A549 (cell line): Measurements from ENCODE around the gene ADARB2. TPM values are rescaled to one million over a fixed set of nuclear protein-coding genes. Genes with fewer than 3 reads are reported as not detected.

Experiments
- ATAC-seq, 2 experiments: fragments of 200-7000 bp in 1 of 2; fragments of >200 bp in 1 of 2; cut with Nextera tagmentation in 1 of 2; cut with Tn5 transposase in 1 of 2; 3 replicates each; pipeline versions ENCODE4 v1.8.0 to v1.9.1; 2018 to 2020; ENCODE audit warnings: mild to moderate bottlenecking in 1 of 2, moderate library complexity in 1 of 2
- CTCF ChIA-PET: fragments of 300-600 bp; sonication (Branson Sonifier 250); formaldehyde crosslinking; extraction: SDS; loops from one replicate; lab custom pipeline; 2021; ENCODE audit warnings: antibody characterized with exemption, inconsistent platforms; lab: Yijun Ruan, JAX
- POLR2A ChIA-PET: fragments of 350-600 bp; formaldehyde crosslinking; extraction: SDS; loops from one replicate; lab custom pipeline; 2021; ENCODE audit warnings: antibody characterized with exemption, inconsistent platforms; lab: Yijun Ruan, JAX
- DNase-seq, 2 experiments: peaks; one replicate each; pipeline versions ENCODE4 v3.0.0 to v3.0.0-alpha.2; 2011 to 2016; ENCODE audit warnings: low read depth in 1 of 2, low spot score in 1 of 2
- FAIRE-seq: peaks from 2 replicates; lab custom pipeline; 2011; peaks lifted over from hg19 to GRCh38; lab: Jason Lieb, UNC
- H3K27ac ChIP-seq, 2 experiments: fragments of >200 bp; sonication (Bioruptor Twin); formaldehyde crosslinking; 3 replicates each; pipeline ENCODE4 v1.5.1; 2016 to 2017
- H3K4me1 ChIP-seq: fragments of >200 bp; sonication (Bioruptor Twin); formaldehyde crosslinking; 3 replicates; pipeline ENCODE4 v1.6.1; 2016
- H3K4me2 ChIP-seq: fragments of >200 bp; sonication (Bioruptor Twin); formaldehyde crosslinking; 3 replicates; pipeline ENCODE4 v1.6.1; 2016
- H3K4me3 ChIP-seq: fragments of >200 bp; sonication (Bioruptor Twin); formaldehyde crosslinking; 3 replicates; pipeline ENCODE4 v1.5.1; 2016
- H3K9me3 ChIP-seq: fragments of >200 bp; sonication (Bioruptor Twin); formaldehyde crosslinking; 3 replicates; pipeline ENCODE4 v1.6.1; 2016
- BCL3 ChIP-seq: fragments of >200 bp; sonication (Bioruptor Twin); formaldehyde crosslinking; IDR thresholded peaks from 3 replicates; pipeline ENCODE4 v1.6.1; 2016
- BHLHE40 ChIP-seq: IDR thresholded peaks from 2 replicates; pipeline ENCODE4 v1.6.1; 2012; ENCODE audit warnings: low read depth, low read length, inconsistent platforms
- CBX2 ChIP-seq: fragments of 200-600 bp; sonication (generic); IDR thresholded peaks from 2 replicates; pipeline ENCODE4 v1.6.1; 2016; ENCODE audit warnings: low read depth, mild to moderate bottlenecking, borderline replicate concordance
- CBX8 ChIP-seq: fragments of 200-600 bp; sonication (generic); IDR thresholded peaks from 2 replicates; pipeline ENCODE4 v1.6.1; 2016
- CHD4 ChIP-seq: fragments of 200-600 bp; sonication (generic); IDR thresholded peaks from 2 replicates; pipeline ENCODE4 v1.6.1; 2016; ENCODE audit warnings: antibody characterized with exemption, mild to moderate bottlenecking, borderline replicate concordance
- EHMT2 ChIP-seq: fragments of 200-600 bp; sonication (generic); IDR thresholded peaks from 2 replicates; pipeline ENCODE4 v1.6.1; 2016; ENCODE audit warnings: antibody characterized with exemption, low read depth, mild to moderate bottlenecking, moderate library complexity
- GATA3 ChIP-seq: IDR thresholded peaks from 2 replicates; pipeline ENCODE4 v1.6.1; 2012; ENCODE audit warnings: borderline replicate concordance
- HDAC2 ChIP-seq: fragments of 200-600 bp; sonication (generic); IDR thresholded peaks from 2 replicates; pipeline ENCODE4 v1.6.1; 2016
- HEYL ChIP-seq: fragments of 250-450 bp; sonication (Bioruptor Pico); IDR thresholded peaks from 2 replicates; pipeline ENCODE4 v1.8.0; 2021; ENCODE audit warnings: mild to moderate bottlenecking, moderate library complexity
- HOXA7 ChIP-seq: fragments of 250-450 bp; sonication (Bioruptor Pico); IDR thresholded peaks from 2 replicates; pipeline ENCODE4 v1.5.0; 2020; ENCODE audit warnings: mild to moderate bottlenecking, moderate library complexity
- HOXB5 ChIP-seq: fragments of 250-450 bp; sonication (Bioruptor Pico); IDR thresholded peaks from 2 replicates; pipeline ENCODE4 v1.5.0; 2020; ENCODE audit warnings: mild to moderate bottlenecking, moderate library complexity
- MAX ChIP-seq: IDR thresholded peaks from 2 replicates; pipeline ENCODE4 v1.6.1; 2012
- MYC ChIP-seq: IDR thresholded peaks from 2 replicates; pipeline ENCODE4 v1.6.1; 2012; ENCODE audit warnings: mild to moderate bottlenecking, inconsistent platforms, low read length, improper control_type of control experiment, borderline replicate concordance
- NFE2L2 ChIP-seq: fragments of 150-350 bp; conservative IDR thresholded peaks from 2 replicates; pipeline ENCODE4 v1.6.1; 2014; ENCODE audit warnings: low read length
- NPAS2 ChIP-seq: fragments of 250-450 bp; sonication (Bioruptor Pico); IDR thresholded peaks from 2 replicates; pipeline ENCODE4 v1.8.0; 2022; ENCODE audit warnings: mild to moderate bottlenecking, moderate library complexity, borderline replicate concordance
- NR3C1 ChIP-seq: fragments of >200 bp; sonication (Bioruptor Twin); formaldehyde crosslinking; IDR thresholded peaks from 3 replicates; pipeline ENCODE4 v1.6.1; 2017
- RAD21 ChIP-seq, 2 experiments: fragments of >200 bp in 1 of 2; sonication (Bioruptor Twin) in 1 of 2; formaldehyde crosslinking in 1 of 2; IDR thresholded peaks in 1 of 2; conservative IDR thresholded peaks in 1 of 2; 2 replicates in 1 of 2; 3 replicates in 1 of 2; pipeline ENCODE4 v1.6.1; 2012 to 2018; ENCODE audit warnings: inconsistent platforms in 1 of 2
- RARB ChIP-seq: fragments of 250-450 bp; sonication (Bioruptor Pico); IDR thresholded peaks from 2 replicates; pipeline ENCODE4 v1.8.0; 2021; ENCODE audit warnings: mild to moderate bottlenecking, moderate library complexity
- RFX5 ChIP-seq: fragments of 450-650 bp; IDR thresholded peaks from 2 replicates; pipeline ENCODE4 v1.7.1; 2014; ENCODE audit warnings: antibody characterized with exemption, mild to moderate bottlenecking, moderate library complexity
- SREBF2 ChIP-seq: fragments of 450-650 bp; IDR thresholded peaks from 2 replicates; pipeline ENCODE4 v1.6.1; 2014; ENCODE audit warnings: mild to moderate bottlenecking, moderate library complexity
- TFCP2L1 ChIP-seq: fragments of 250-450 bp; sonication (Bioruptor Pico); IDR thresholded peaks from 2 replicates; pipeline ENCODE4 v1.5.0; 2021; ENCODE audit warnings: mild to moderate bottlenecking
- USF2 ChIP-seq: fragments of 450-650 bp; IDR thresholded peaks from 2 replicates; pipeline ENCODE4 v1.6.1; 2014; ENCODE audit warnings: antibody characterized with exemption
- ZC3H11A ChIP-seq: fragments of 450-650 bp; IDR thresholded peaks from 2 replicates; pipeline ENCODE4 v1.6.1; 2014; ENCODE audit warnings: antibody characterized with exemption, mild to moderate bottlenecking
- ZFP36 ChIP-seq: fragments of 450-650 bp; IDR thresholded peaks from 2 replicates; pipeline ENCODE4 v1.6.1; 2014; ENCODE audit warnings: borderline replicate concordance; ENCODE audit not compliant: partially characterized antibody
- ZSCAN20 ChIP-seq: fragments of 250-450 bp; sonication (Bioruptor Pico); IDR thresholded peaks from 2 replicates; pipeline ENCODE4 v1.8.0; 2022; ENCODE audit warnings: mild to moderate bottlenecking, moderate library complexity
- WGBS: methylation state at CpG from one replicate; pipeline ENCODE4 v1.1.6; 2017; ENCODE audit errors: missing lambda C conversion rate; 5-methylcytosine and 5-hydroxymethylcytosine counted together
- polyA plus RNA-seq, 4 experiments: library from polyadenylated mRNA; depleted of rRNA in 3 of 4; stranded (reverse); fragments of >200 nt; fragmentation: RNase III in 1 of 4; extraction: RNeasy Plus Mini Kit Qiagen cat#74134 plus additional on column Dnase treatment in 1 of 4; gene quantifications; 2 replicates in 3 of 4; 3 replicates in 1 of 4; pipeline ENCODE4 v1.2.3, GENCODE V29; 2011 to 2017
- TF ChIP-seq, protein P1 (sequence below): fragments of 150-350 bp; IDR thresholded peaks from 2 replicates; pipeline ENCODE4 v1.6.1; 2014; ENCODE audit warnings: low read depth, mild to moderate bottlenecking, low read length
- TF ChIP-seq, protein P2 (sequence below): IDR thresholded peaks from 2 replicates; pipeline ENCODE4 v1.6.1; 2012

ADARB2 gene
- polyA plus RNA-seq, 2 of the 4 experiments (the other 2 are of a cell fraction): not detected

- no peak for TF ChIP-seq HOXB5 (CRISPR knock-in tag)
- no peak for TF ChIP-seq HEYL (CRISPR knock-in tag)
- TF ChIP-seq ZSCAN20 (CRISPR knock-in tag): no peak
- TF ChIP-seq MAX: no peak
- TF ChIP-seq RAD21 (conservative IDR thresholded peaks at IDR 0.05 in 1 of 2, IDR thresholded peaks at IDR 0.05 in 1 of 2): no peak
- TF ChIP-seq BHLHE40: no peak
- TF ChIP-seq, all 56 proteins: peak for 0
Measured at GRCh38 chr10:1153805-1154351, 583.4 kb downstream of the ADARB2 start (continued).

- FAIRE-seq: no peak
- CTCF ChIA-PET: no interaction called here
Measured at GRCh38 chr10:1153251-1153763, 584.0 kb downstream of the ADARB2 start.

GRCh38 chr10:1152386-1153250 lies 584.7 kb downstream of the ADARB2 start:
- ChIA-PET CTCF (no interaction called here), POLR2A (no interaction called here)
- Histone ChIP-seq H3K4me3 (no peak overlapping the region), H3K9me3 (no peaks in the 10 kb centered on the region), H3K4me2 (no peak overlapping the region), H3K4me1 (no peaks in the 10 kb centered on the region), H3K27ac (no peak overlapping the region)
- DNase-seq (no peak), FAIRE-seq (no peak), ATAC-seq (no peak)
- TF ChIP-seq, protein P1, sequence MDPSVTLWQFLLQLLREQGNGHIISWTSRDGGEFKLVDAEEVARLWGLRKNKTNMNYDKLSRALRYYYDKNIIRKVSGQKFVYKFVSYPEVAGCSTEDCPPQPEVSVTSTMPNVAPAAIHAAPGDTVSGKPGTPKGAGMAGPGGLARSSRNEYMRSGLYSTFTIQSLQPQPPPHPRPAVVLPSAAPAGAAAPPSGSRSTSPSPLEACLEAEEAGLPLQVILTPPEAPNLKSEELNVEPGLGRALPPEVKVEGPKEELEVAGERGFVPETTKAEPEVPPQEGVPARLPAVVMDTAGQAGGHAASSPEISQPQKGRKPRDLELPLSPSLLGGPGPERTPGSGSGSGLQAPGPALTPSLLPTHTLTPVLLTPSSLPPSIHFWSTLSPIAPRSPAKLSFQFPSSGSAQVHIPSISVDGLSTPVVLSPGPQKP: no peak
- TF ChIP-seq SREBF2 (no peak), BCL3 (no peak), CBX2 (no peak), HDAC2 (no peak), NR3C1 (no peak), CHD4 (no peak), NPAS2 (CRISPR knock-in tag) (no peak), ZFP36 (no peak)
- TF ChIP-seq, protein P2, sequence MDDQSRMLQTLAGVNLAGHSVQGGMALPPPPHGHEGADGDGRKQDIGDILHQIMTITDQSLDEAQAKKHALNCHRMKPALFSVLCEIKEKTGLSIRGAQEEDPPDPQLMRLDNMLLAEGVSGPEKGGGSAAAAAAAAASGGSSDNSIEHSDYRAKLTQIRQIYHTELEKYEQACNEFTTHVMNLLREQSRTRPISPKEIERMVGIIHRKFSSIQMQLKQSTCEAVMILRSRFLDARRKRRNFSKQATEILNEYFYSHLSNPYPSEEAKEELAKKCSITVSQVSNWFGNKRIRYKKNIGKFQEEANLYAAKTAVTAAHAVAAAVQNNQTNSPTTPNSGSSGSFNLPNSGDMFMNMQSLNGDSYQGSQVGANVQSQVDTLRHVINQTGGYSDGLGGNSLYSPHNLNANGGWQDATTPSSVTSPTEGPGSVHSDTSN: no peak
- WGBS: 73% methylated on average over 30 of the region's 32 CpGs

More at GRCh38 chr10:1153251-1153763, 584.0 kb downstream of the ADARB2 start:
- Histone ChIP-seq H3K9me3 (no peaks in the 10 kb centered on the region), H3K4me3 (no peak overlapping the region), H3K27ac (no peak overlapping the region), H3K4me2 (no peak overlapping the region), H3K4me1 (no peaks in the 10 kb centered on the region)
- DNase-seq: no peak
- TF ChIP-seq EHMT2: no peak
- TF ChIP-seq RARB: no peak
- TF ChIP-seq RFX5: no peak
- TF ChIP-seq, protein P2: no peak
- no peak for TF ChIP-seq GATA3
- TF ChIP-seq TFCP2L1 (CRISPR knock-in tag): no peak
- no peak for TF ChIP-seq CHD4
- TF ChIP-seq, protein P1: no peak
- no peak for TF ChIP-seq ZC3H11A
- TF ChIP-seq ZSCAN20 (CRISPR knock-in tag): no peak
- no peak for TF ChIP-seq MYC
- TF ChIP-seq HOXA7: no peak
- no peak for TF ChIP-seq NFE2L2
- no peak for TF ChIP-seq USF2
- TF ChIP-seq CBX8: no peak
- TF ChIP-seq MAX: no peak
- 46% methylated on average over 6 of the region's 6 CpGs for WGBS
- POLR2A ChIA-PET: no interaction called here
- no peak for ATAC-seq
